Memory B cell (primary cell): ENCODE measurements around the gene CASZ1.
A peak's percentile ranks its signal among the peaks of the same experiment; 100 is the strongest.

Experiments used
- ATAC-seq: fragments of 150-1000 bp; cut with Tn5 transposase; 2 replicates; pipeline ENCODE4 v1.10.0; 2021; ENCODE audit warnings: low read depth, mild to moderate bottlenecking, moderate library complexity
- DNase-seq, 2 donors: peaks; one replicate each; pipeline ENCODE4 v3.0.0; 2022; ENCODE audit warnings: low spot score in 2 of 2
- H3K27ac Mint-ChIP-seq: one replicate; pipeline ENCODE4 v1.8.0; 2022; ENCODE audit warnings: mild to moderate bottlenecking, moderate library complexity, mixed read lengths
- H3K27me3 Mint-ChIP-seq: one replicate; pipeline ENCODE4 v1.8.0; 2022; ENCODE audit warnings: mixed read lengths
- H3K36me3 Mint-ChIP-seq: one replicate; pipeline ENCODE4 v1.8.0; 2022; ENCODE audit warnings: mild to moderate bottlenecking, mixed read lengths
- H3K4me1 Mint-ChIP-seq: one replicate; pipeline ENCODE4 v1.8.0; 2022; ENCODE audit warnings: mixed read lengths
- H3K4me3 Mint-ChIP-seq: one replicate; pipeline ENCODE4 v1.8.0; 2022; ENCODE audit warnings: mild to moderate bottlenecking, moderate library complexity, mixed read lengths
- H3K9me3 Mint-ChIP-seq: one replicate; pipeline ENCODE4 v1.8.0; 2022; ENCODE audit warnings: mixed read lengths

CASZ1 gene

GRCh38 chr1:10624256-10625050 is 172.0 kb downstream of the CASZ1 start:
- no peak for ATAC-seq
- H3K36me3 Mint-ChIP-seq: peaks cover 12% of the 10 kb centered on the region
- no peak for DNase-seq
- H3K27ac Mint-ChIP-seq: no peak overlapping the region
- no peaks in the 10 kb centered on the region for H3K27me3 Mint-ChIP-seq
- no peak overlapping the region for H3K4me3 Mint-ChIP-seq
- no peaks in the 10 kb centered on the region for H3K4me1 Mint-ChIP-seq
- no peaks in the 10 kb centered on the region for H3K9me3 Mint-ChIP-seq

- ATAC-seq: no peak
- peaks cover 11% of the 10 kb centered on the region for H3K36me3 Mint-ChIP-seq
- no peak overlapping the region for H3K27ac Mint-ChIP-seq
- H3K4me3 Mint-ChIP-seq: no peak overlapping the region
- H3K9me3 Mint-ChIP-seq: no peaks in the 10 kb centered on the region
- no peaks in the 10 kb centered on the region for H3K27me3 Mint-ChIP-seq
- no peaks in the 10 kb centered on the region for H3K4me1 Mint-ChIP-seq
- no peak for DNase-seq
These were observed 172.7 kb downstream of the CASZ1 start for GRCh38 chr1:10623686-10624145.

GRCh38 chr1:10622910-10623685 is 173.3 kb downstream of the CASZ1 start:
- no peak overlapping the region for H3K27ac Mint-ChIP-seq

GRCh38 chr1:10621906-10622305 is 174.5 kb downstream of the CASZ1 start:
- ATAC-seq (no peak), DNase-seq (no peak)
- no peak overlapping the region for H3K4me3 Mint-ChIP-seq
- no peak overlapping the region for H3K27ac Mint-ChIP-seq
- H3K9me3 Mint-ChIP-seq: no peaks in the 10 kb centered on the region
- no peaks in the 10 kb centered on the region for H3K4me1 Mint-ChIP-seq
- H3K36me3 Mint-ChIP-seq: peaks cover 12% of the 10 kb centered on the region
- H3K27me3 Mint-ChIP-seq: no peaks in the 10 kb centered on the region

More at GRCh38 chr1:10622910-10623685, 173.3 kb downstream of the CASZ1 start:
- no peaks in the 10 kb centered on the region for H3K9me3 Mint-ChIP-seq
- H3K4me1 Mint-ChIP-seq: no peaks in the 10 kb centered on the region
- no peak for DNase-seq
- H3K27me3 Mint-ChIP-seq: no peaks in the 10 kb centered on the region
- H3K4me3 Mint-ChIP-seq: no peak overlapping the region
- ATAC-seq: no peak
- H3K36me3 Mint-ChIP-seq: peaks cover 12% of the 10 kb centered on the region

GRCh38 chr1:10620776-10621175 is 175.7 kb downstream of the CASZ1 start:
- H3K9me3 Mint-ChIP-seq: no peaks in the 10 kb centered on the region
- H3K27me3 Mint-ChIP-seq: no peaks in the 10 kb centered on the region
- ATAC-seq (no peak), DNase-seq (no peak)
- H3K4me3 Mint-ChIP-seq: no peak overlapping the region
- H3K27ac Mint-ChIP-seq: no peak overlapping the region
- H3K36me3 Mint-ChIP-seq: peaks cover 10% of the 10 kb centered on the region
- H3K4me1 Mint-ChIP-seq: no peaks in the 10 kb centered on the region

GRCh38 chr1:10617931-10618885 is 178.2 kb downstream of the CASZ1 start:
- Mint-ChIP-seq H3K4me1 (peaks cover 9% of the 10 kb centered on the region), H3K4me3 (no peak overlapping the region), H3K27ac (no peak overlapping the region), H3K36me3 (peaks cover 9% of the 10 kb centered on the region), H3K27me3 (no peaks in the 10 kb centered on the region), H3K9me3 (no peaks in the 10 kb centered on the region)
- ATAC-seq (no peak), DNase-seq (no peak)

GRCh38 chr1:10617318-10617717 is 179.1 kb downstream of the CASZ1 start:
- H3K4me1 Mint-ChIP-seq: peaks cover 9% of the 10 kb centered on the region
- no peak for ATAC-seq

GRCh38 chr1:10616696-10617095 is 179.8 kb downstream of the CASZ1 start:
- DNase-seq: no peak
- H3K9me3 Mint-ChIP-seq: no peaks in the 10 kb centered on the region
- H3K27me3 Mint-ChIP-seq: no peaks in the 10 kb centered on the region
- H3K4me1 Mint-ChIP-seq: peaks cover 9% of the 10 kb centered on the region
- no peak for ATAC-seq
- H3K4me3 Mint-ChIP-seq: no peak overlapping the region
- H3K36me3 Mint-ChIP-seq: peaks cover 5% of the 10 kb centered on the region
- no peak overlapping the region for H3K27ac Mint-ChIP-seq

More at GRCh38 chr1:10617318-10617717, 179.1 kb downstream of the CASZ1 start:
- no peaks in the 10 kb centered on the region for H3K9me3 Mint-ChIP-seq
- no peak for DNase-seq
- no peak overlapping the region for H3K4me3 Mint-ChIP-seq
- no peak overlapping the region for H3K27ac Mint-ChIP-seq
- H3K36me3 Mint-ChIP-seq: peaks cover 8% of the 10 kb centered on the region
- no peaks in the 10 kb centered on the region for H3K27me3 Mint-ChIP-seq

- ATAC-seq (no peak), DNase-seq (no peak)
- Mint-ChIP-seq H3K27ac (no peak overlapping the region), H3K4me1 (peaks cover 9% of the 10 kb centered on the region), H3K9me3 (no peaks in the 10 kb centered on the region), H3K27me3 (no peaks in the 10 kb centered on the region), H3K4me3 (no peak overlapping the region), H3K36me3 (peaks cover 5% of the 10 kb centered on the region)
These were observed 180.3 kb downstream of the CASZ1 start for GRCh38 chr1:10615932-10616671.

GRCh38 chr1:10615332-10615731 is 181.1 kb downstream of the CASZ1 start:
- DNase-seq: no peak
- H3K4me3 Mint-ChIP-seq: no peak overlapping the region
- H3K9me3 Mint-ChIP-seq: no peaks in the 10 kb centered on the region
- ATAC-seq: no peak
- no peak overlapping the region for H3K27ac Mint-ChIP-seq
- H3K27me3 Mint-ChIP-seq: no peaks in the 10 kb centered on the region
- H3K4me1 Mint-ChIP-seq: peaks cover 9% of the 10 kb centered on the region
- H3K36me3 Mint-ChIP-seq: peaks cover 7% of the 10 kb centered on the region

GRCh38 chr1:10614377-10615225 is 181.8 kb downstream of the CASZ1 start:
- Mint-ChIP-seq H3K27ac (peak overlapping the region; percentile 38), H3K27me3 (no peaks in the 10 kb centered on the region), H3K4me3 (no peak overlapping the region), H3K36me3 (peaks cover 7% of the 10 kb centered on the region), H3K4me1 (peaks cover 9% of the 10 kb centered on the region), H3K9me3 (no peaks in the 10 kb centered on the region)
- no peak for ATAC-seq
- DNase-seq: no peak

- H3K4me1 Mint-ChIP-seq: peaks cover 9% of the 10 kb centered on the region
- peak overlapping the region; percentile 38 for H3K27ac Mint-ChIP-seq
- ATAC-seq (no peak), DNase-seq (no peak)
- H3K27me3 Mint-ChIP-seq: no peaks in the 10 kb centered on the region
- no peaks in the 10 kb centered on the region for H3K9me3 Mint-ChIP-seq
- H3K36me3 Mint-ChIP-seq: peaks cover 8% of the 10 kb centered on the region
- H3K4me3 Mint-ChIP-seq: no peak overlapping the region
These were observed 182.6 kb downstream of the CASZ1 start for GRCh38 chr1:10613861-10614260.
